DLD1 (cell line): ENCODE results near the gene SERPINA9.
"Not testable (repeated sequence)": the region's sequence is repeated elsewhere in the genome, so short reads cannot be mapped to it uniquely, and the experiment has no call there.

Experiments used
- in situ Hi-C: cut with HindIII; loops from 2 replicates; pipeline ENCODE4 v1.10.0; 2017; ENCODE audit warnings: low sequenced_read_pairs

SERPINA9 gene

GRCh38 chr14:94476023-94476422, at the start of gene SERPINA9:
SERPINA9 (minus strand) TSS chr14:94476197; CDS start chr14:94469840, 6,357 bp downstream.
- in situ Hi-C loops = no loop called here

GRCh38 chr14:94524093-94524492, 48.1 kb upstream of the SERPINA9 start:
- in situ Hi-C loops = no loop called here

- in situ Hi-C loops = no loop called here
These were observed 47.3 kb upstream of the SERPINA9 start for GRCh38 chr14:94523265-94523664.

GRCh38 chr14:94522115-94522724, 46.2 kb upstream of the SERPINA9 start:
- in situ Hi-C loops = no loop called here

- in situ Hi-C loops = no loop called here
These were observed 45.5 kb upstream of the SERPINA9 start for GRCh38 chr14:94521375-94522114.

DNA sequence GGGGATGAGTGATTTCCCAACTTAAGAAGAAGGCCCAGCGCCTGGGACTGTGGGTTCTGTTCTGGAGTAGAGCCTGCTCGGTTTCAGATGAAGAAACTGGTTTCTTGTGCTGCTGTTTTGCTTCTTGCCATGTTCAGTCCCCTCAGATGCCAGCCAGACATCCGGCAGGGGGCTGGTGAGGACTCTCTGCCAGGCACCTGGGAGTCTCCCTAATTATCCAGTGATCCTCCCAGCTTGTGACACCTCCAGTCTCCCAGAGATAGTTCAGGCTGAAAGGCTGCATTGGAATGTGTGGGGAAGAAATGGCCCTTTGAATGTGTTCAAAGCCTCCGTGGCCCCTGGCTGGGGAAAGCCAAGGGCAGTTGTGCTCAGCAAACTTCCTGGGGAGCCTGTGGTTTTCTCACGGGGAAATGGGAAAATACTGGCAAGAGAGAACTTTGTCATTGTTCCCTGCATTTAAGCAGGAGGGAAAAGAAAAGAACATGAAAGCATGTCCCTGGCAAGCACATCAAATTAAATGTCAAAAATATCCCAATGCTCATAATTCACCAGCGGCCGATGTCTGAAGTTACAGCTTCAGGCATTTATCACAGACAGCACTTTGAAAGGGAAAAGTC, 41.8 kb upstream of the SERPINA9 start:
- in situ Hi-C loops = no loop called here

- in situ Hi-C loops = no loop called here
These were observed 41.2 kb upstream of the SERPINA9 start for GRCh38 chr14:94517248-94517640.

- in situ Hi-C loops = no loop called here
These were observed 39.9 kb upstream of the SERPINA9 start for GRCh38 chr14:94515856-94516255.

GRCh38 chr14:94515426-94515825, 39.4 kb upstream of the SERPINA9 start:
- in situ Hi-C loops = no loop called here

DNA sequence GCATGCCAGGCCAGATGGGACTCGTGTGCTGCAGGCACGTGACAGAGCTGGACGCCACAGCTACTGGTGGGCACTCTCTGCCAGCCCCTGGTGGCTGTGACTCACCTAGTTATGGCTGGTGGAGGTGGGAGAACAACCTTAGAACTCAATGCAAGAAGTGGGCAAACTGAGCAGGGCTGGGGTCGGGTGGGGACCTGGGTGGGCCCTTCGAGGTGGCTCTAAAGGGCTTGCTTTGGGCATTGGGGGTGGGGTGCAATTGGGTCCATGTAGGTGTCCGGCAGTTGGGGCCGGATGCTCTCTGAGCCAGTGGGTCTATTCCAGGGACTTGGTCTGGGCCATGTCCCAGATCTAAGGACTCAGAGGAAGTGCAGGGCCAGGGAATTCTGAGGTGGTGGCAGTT, 38.4 kb upstream of the SERPINA9 start:
- in situ Hi-C loops = no loop called here

DNA sequence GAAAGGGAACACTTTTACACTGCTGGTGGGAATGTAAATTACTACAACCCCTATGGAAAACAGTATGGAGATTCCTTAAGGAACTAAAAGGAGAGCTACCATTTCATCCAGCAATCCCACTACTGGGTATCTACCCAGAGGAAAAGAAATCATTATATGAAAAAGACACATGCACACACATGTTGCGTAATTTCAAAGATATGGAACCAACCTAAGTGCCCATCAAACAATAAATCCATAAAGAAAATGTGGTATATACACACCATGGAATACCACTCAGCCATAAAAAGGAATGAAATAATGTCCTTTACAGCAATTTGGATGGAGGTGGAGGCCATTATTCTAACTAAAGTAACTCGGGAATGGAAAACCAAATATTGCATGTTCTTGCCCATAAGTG, 34.5 kb upstream of the SERPINA9 start:
- in situ Hi-C loops = not testable (repeated sequence)

- in situ Hi-C loops = no loop called here
These were observed 33.4 kb upstream of the SERPINA9 start, which contains the start of gene SERPINA12 for GRCh38 chr14:94509356-94509755. SERPINA12 (minus strand) TSS chr14:94509469; CDS start chr14:94498397, 11,072 bp downstream.

DNA sequence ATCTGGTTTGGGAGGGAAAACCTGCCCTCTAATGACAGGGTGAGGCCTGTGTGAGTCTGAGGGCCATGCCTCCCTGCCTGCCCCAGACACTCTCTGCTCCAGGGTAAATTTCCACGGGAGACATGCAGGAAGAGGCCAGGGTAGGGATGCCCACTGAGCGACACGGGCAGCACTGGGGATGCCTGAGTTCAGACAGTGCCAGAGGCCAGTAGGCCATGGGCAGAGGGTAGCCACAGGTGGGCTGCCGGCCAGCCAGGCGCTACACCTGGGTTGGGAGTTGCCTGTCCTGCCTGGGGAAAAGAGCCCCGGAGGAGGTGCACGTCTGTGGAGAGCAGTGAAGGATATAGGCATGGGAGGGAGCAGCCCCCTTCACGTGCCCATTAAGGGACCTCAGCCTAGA, 29.6 kb upstream of the SERPINA9 start:
- in situ Hi-C loops = no loop called here

GRCh38 chr14:94505206-94505605, 29.2 kb upstream of the SERPINA9 start:
- in situ Hi-C loops = no loop called here

DNA sequence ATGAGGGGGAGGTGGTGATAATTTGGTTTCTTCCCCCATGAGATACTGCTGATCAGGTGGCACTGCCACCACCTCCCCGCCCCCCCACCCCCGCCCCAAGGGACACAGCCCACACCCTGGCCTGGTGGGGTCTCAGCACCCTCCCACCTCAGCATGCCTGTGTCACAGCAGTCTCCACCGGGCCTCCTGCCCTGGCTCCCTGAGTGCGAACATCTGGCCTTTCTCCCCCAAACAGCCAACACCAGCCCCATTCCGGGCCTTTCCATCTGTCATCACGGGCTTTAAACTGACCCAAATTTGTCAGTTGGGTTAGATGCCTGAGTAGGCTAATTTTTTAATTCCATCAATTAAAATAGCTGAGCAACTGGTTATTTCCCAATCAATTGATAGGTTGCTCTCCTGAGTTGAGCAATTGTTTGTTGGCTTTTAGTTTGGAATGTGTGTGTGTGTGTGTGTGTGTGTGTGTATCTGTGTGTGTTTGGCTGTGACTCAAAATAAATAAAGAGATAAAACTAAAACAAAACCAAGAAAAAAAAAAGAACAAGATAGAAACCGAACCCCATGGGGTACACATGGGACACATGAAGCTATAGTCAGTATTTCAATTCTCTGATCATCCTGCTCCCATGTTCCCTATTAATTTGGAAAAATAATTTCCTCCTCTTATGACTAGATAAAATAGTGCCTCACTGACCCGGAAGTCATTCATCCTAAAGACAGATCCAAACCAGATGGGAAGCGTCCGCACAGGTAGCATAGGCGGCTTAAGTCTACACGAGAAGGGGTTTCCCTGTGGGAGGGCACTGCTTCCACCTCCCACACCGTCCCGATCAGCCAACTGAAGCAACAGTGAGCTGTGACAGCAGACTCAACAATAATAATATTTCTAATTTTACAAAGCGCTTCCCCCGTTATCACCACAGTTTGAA, 25.9 kb upstream of the SERPINA9 start:
- in situ Hi-C loops = no loop called here

DNA sequence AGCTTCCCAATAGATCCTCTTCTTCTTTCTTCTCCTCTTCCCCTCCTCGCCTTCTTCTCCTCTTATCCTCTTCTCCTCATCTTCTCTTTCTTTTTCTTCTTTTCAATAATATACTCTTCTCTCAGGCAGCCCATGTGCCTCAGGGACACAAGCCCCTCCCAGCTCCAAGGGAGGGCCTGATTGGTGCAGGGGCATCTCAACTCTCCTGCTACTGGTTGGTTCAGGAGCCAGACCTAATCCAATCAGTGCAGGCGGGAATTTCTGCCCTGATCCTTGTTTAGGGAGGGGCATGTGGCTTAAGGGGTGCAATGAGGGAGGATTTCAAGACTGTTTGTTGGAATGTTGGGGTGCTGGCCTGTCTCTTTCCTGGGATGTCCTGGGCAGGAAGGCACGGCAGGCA, 24.3 kb upstream of the SERPINA9 start:
- in situ Hi-C loops = no loop called here

- in situ Hi-C loops = no loop called here
These were observed 23.7 kb upstream of the SERPINA9 start for GRCh38 chr14:94499673-94500072.

- in situ Hi-C loops = no loop called here
These were observed 22.2 kb upstream of the SERPINA9 start for GRCh38 chr14:94498215-94498614.

GRCh38 chr14:94494085-94494484, 18.1 kb upstream of the SERPINA9 start:
- in situ Hi-C loops = no loop called here

GRCh38 chr14:94491511-94491910, 15.5 kb upstream of the SERPINA9 start:
- in situ Hi-C loops = no loop called here

GRCh38 chr14:94489336-94489735, 13.3 kb upstream of the SERPINA9 start:
- in situ Hi-C loops = no loop called here
